Panc1 (cell line): Measurements from ENCODE around the gene OTUB1. TPM values are rescaled to one million over a fixed set of nuclear protein-coding genes. Genes with fewer than 3 reads are reported as not detected.

Experiments
- ATAC-seq: fragments of 200-7000 bp; cut with Tn5 transposase; 2 replicates; pipeline ENCODE4 v1.9.1; 2020; ENCODE audit warnings: mild to moderate bottlenecking, moderate library complexity
- BruUV-seq: library from RNA; stranded (reverse); fragments of 400-500 nt; replicated peaks from 2 replicates; lab custom pipeline; 2021; lab: Mats Ljungman, UMichigan
- CTCF ChIA-PET: fragments of 300-600 bp; sonication (Branson Sonifier 250); formaldehyde crosslinking; loops from one replicate; lab custom pipeline; 2022; ENCODE audit warnings: antibody characterized with exemption; lab: Charles Lee
- POLR2A ChIA-PET: fragments of 300-600 bp; sonication (Branson Sonifier 250); formaldehyde crosslinking; loops from one replicate; lab custom pipeline; 2022; ENCODE audit warnings: antibody characterized with exemption; lab: Charles Lee
- DNase-seq: peaks from one replicate; pipeline ENCODE4 v3.0.0-alpha.2; 2010; ENCODE audit warnings: low read depth, low spot score
- H3K27ac ChIP-seq: 2 replicates; pipeline ENCODE4 v1.5.1; 2011; ENCODE audit warnings: mild to moderate bottlenecking, low read length, inconsistent platforms
- H3K27me3 ChIP-seq: fragments of 200-500 bp; sonication (Bioruptor generic); 2 replicates; pipeline ENCODE4 v1.6.0; 2014; ENCODE audit warnings: low read length, inconsistent platforms; ENCODE audit not compliant: control insufficient read depth, insufficient read depth
- H3K36me3 ChIP-seq: fragments of 200-500 bp; sonication (Bioruptor generic); 2 replicates; pipeline ENCODE4 v1.5.1; 2014; ENCODE audit warnings: inconsistent platforms, mild to moderate bottlenecking, low read length, moderate library complexity; ENCODE audit not compliant: control insufficient read depth, insufficient read depth
- H3K4me1 ChIP-seq: 2 replicates; pipeline ENCODE4 v1.5.1; 2011; ENCODE audit warnings: inconsistent platforms, mild to moderate bottlenecking, low read length, moderate library complexity; ENCODE audit not compliant: control insufficient read depth, insufficient read depth
- H3K4me3 ChIP-seq, 2 experiments: 2 replicates each; pipeline ENCODE4 v1.5.1; 2011 to 2012; ENCODE audit warnings: low read depth in 2 of 2, low read length in 2 of 2, mild to moderate bottlenecking in 2 of 2, inconsistent platforms in 1 of 2, moderate library complexity in 1 of 2
- H3K9me3 ChIP-seq: fragments of 200-500 bp; sonication (Bioruptor generic); 2 replicates; pipeline ENCODE4 v1.5.1; 2014; ENCODE audit warnings: low read depth, mild to moderate bottlenecking, inconsistent platforms, low read length, moderate library complexity; ENCODE audit not compliant: control insufficient read depth, insufficient read depth
- CTCF ChIP-seq: fragments of 450-650 bp; IDR thresholded peaks from 2 replicates; pipeline ENCODE4 v1.5.1; 2017; ENCODE audit warnings: mild to moderate bottlenecking
- POLR2AphosphoS5 ChIP-seq: IDR thresholded peaks from 2 replicates; pipeline ENCODE4 v1.6.1; 2012; ENCODE audit warnings: mild to moderate bottlenecking, low read depth, low read length, moderate library complexity
- SIN3A ChIP-seq: IDR thresholded peaks from 2 replicates; pipeline ENCODE4 v1.6.1; 2012; ENCODE audit warnings: low read depth, mild to moderate bottlenecking, low read length, moderate library complexity, borderline replicate concordance; ENCODE audit not compliant: insufficient read depth
- TCF7L2 ChIP-seq: IDR thresholded peaks from 2 replicates; pipeline ENCODE4 v1.6.1; 2011; ENCODE audit warnings: mild to moderate bottlenecking, low read depth, low read length, inconsistent platforms
- in situ Hi-C: cut with HindIII; loops from 2 replicates; pipeline ENCODE4 v1.10.0; 2016; ENCODE audit warnings: low sequenced_read_pairs, low pct_unique_long_range_greater_than_20kb
- intact Hi-C: fragments of 100-400 bp; cut with micrococcal nuclease; formaldehyde crosslinking; loops from one replicate; pipeline ENCODE4 v1.10.0; 2022; ENCODE audit not compliant: unreplicated experiment
- total RNA-seq: library from RNA; stranded (reverse); gene quantifications from one replicate; pipeline ENCODE4 v1.2.1, GENCODE V29; 2021; ENCODE audit not compliant: unreplicated experiment
- TF ChIP-seq, protein P1 (sequence below), 2 experiments: IDR thresholded peaks; 2 replicates each; pipeline ENCODE4 v1.6.1; 2011 to 2012; ENCODE audit warnings: low read depth in 2 of 2, control low read depth in 1 of 2, low read length in 1 of 2, mild to moderate bottlenecking in 1 of 2, moderate library complexity in 1 of 2; ENCODE audit not compliant: insufficient read depth in 1 of 2

OTUB1 gene
- total RNA-seq, 1 experiment from 2014 or later, result 118 TPM

DNA sequence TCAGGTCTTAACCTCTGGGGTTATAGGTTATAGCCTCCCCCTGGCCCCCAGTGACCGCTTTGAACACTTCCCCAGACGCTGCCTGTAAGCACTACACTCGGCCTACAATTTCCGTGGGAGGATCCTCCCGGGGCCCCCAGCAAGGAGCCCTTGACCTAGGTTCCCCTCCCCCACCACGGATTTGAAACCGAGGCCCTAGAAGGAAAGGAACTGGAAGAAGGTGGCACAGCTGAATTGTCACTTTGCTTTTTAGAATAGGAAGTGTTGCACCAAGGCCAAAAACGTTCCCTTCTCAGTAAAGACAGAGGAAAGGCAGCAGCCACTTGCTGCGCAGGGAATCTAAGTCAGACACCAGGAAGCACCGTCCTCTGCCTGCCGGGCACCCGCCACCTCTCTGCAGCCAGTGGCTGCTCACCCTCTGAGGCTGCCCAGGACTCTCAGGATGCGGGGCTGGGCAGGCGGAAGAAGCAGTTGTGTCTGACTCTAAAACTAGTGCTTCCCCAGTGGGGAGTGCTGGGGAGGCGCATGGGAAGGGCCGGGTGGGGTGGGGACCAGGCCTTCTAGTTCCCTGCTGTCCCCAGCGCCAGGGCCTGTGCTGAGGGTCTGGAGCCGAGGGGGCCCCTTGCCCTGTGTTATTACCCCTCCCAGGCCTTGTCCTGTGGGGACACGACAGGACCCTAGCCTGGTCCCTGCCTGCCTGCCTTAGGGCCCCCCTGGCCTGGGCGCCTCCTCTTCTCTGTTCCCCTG is 41.6 kb downstream of the OTUB1 start:
- TF ChIP-seq, protein P1, sequence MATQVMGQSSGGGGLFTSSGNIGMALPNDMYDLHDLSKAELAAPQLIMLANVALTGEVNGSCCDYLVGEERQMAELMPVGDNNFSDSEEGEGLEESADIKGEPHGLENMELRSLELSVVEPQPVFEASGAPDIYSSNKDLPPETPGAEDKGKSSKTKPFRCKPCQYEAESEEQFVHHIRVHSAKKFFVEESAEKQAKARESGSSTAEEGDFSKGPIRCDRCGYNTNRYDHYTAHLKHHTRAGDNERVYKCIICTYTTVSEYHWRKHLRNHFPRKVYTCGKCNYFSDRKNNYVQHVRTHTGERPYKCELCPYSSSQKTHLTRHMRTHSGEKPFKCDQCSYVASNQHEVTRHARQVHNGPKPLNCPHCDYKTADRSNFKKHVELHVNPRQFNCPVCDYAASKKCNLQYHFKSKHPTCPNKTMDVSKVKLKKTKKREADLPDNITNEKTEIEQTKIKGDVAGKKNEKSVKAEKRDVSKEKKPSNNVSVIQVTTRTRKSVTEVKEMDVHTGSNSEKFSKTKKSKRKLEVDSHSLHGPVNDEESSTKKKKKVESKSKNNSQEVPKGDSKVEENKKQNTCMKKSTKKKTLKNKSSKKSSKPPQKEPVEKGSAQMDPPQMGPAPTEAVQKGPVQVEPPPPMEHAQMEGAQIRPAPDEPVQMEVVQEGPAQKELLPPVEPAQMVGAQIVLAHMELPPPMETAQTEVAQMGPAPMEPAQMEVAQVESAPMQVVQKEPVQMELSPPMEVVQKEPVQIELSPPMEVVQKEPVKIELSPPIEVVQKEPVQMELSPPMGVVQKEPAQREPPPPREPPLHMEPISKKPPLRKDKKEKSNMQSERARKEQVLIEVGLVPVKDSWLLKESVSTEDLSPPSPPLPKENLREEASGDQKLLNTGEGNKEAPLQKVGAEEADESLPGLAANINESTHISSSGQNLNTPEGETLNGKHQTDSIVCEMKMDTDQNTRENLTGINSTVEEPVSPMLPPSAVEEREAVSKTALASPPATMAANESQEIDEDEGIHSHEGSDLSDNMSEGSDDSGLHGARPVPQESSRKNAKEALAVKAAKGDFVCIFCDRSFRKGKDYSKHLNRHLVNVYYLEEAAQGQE (IDR thresholded peaks at IDR 0.05; ENCODE audit: insufficient read depth in 1 of 2, low read depth in 2 of 2, low read length in 1 of 2), result no peak
- TF ChIP-seq TCF7L2 (no peak), POLR2AphosphoS5 (no peak), SIN3A (no peak), CTCF (no peak)
- Histone ChIP-seq H3K4me1 (peaks cover 7% of the 10 kb centered on the region), H3K27me3 (no peaks in the 10 kb centered on the region), H3K9me3 (no peaks in the 10 kb centered on the region), H3K4me3 (no peak overlapping the region), H3K36me3 (no peaks in the 10 kb centered on the region), H3K27ac (no peak overlapping the region)
- intact Hi-C loops, result no loop called here
- in situ Hi-C loops, result no loop called here
- CTCF ChIA-PET, result no interaction called here
- no peak for ATAC-seq
- POLR2A ChIA-PET, result interaction anchor here (0.6 kb wide), 1 partner anchor 10 kb away, joined by 7 read pairs; no protein-coding TSS in a partner anchor
- no TSS peak for BruUV-seq
- DNase-seq, result no peak

DNA sequence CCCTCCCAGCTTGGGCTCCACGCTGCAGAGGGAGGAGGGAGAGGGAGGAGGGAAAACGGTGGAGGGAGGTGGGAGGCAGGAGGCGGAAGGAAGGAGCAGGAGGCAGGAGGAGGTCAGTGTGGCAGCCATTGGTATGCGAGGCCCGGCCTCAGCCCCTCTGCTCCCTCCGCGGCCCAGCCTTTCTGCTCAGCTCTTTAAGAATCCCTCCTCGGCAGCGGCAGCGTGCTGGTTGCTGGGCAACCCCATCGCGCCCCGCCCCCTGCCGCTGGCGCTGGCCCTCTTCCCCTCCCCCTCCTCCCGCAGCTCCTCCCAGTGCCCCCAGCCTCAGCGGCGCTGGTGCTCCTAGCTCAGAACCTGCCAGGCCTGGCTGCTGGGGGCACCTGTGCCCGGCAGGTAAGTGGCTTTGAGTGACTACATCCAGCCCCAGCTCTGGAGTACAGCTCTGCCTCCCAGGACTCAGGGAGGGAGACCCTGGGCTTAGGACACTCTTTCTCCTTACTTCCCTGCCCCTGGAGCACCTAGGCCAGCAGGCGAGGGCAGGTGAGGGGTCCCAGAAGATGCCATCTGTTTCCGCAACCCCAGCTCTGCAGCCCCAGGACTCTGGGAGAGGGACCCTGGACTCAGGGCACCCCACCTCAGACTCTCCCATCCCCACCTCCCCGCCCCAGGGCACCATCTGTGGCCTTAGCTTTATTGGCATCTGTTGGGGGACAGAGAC is 42.3 kb downstream of the OTUB1 start:
- H3K27ac ChIP-seq, result no peak overlapping the region
- no TSS peak for BruUV-seq
- peaks cover 7% of the 10 kb centered on the region for H3K4me1 ChIP-seq
- ChIA-PET CTCF (no interaction called here), POLR2A (no interaction called here)
- H3K4me3 ChIP-seq, result no peak overlapping the region
- no peak for DNase-seq
- no peak for ATAC-seq
- no peaks in the 10 kb centered on the region for H3K27me3 ChIP-seq
- intact Hi-C loops (no loop called here), in situ Hi-C loops (no loop called here)
- no peaks in the 10 kb centered on the region for H3K36me3 ChIP-seq
- H3K9me3 ChIP-seq, result no peaks in the 10 kb centered on the region
- TF ChIP-seq SIN3A, result no peak
- no peak for TF ChIP-seq TCF7L2
